Measurements from ENCODE around the gene LTBP2.
A peak's percentile ranks its signal among the peaks of the same experiment; 100 is the strongest.

LTBP2 gene

DNA sequence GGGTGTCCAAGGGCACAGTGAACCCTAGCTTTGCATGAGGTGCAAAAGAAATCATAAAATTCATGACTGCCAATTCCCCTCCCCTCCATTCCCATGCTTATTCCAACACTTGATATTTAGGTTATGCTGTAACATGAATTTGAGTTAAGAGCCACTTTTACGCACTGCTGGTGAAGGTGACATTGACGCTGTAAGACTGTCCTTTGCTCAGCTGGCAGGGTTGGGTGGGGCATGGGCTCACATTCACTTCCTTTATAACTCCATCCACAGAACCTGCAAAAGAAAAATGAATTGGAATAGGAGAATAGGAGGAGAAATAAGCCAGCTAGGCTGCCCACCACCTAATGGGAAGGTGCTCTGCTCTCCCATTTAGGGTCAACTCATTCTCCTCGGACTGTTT is 125.9 kb downstream of the LTBP2 start:
- DNase-seq (ENCODE audit: low spot score) = no peak
- TF ChIP-seq, protein P1, sequence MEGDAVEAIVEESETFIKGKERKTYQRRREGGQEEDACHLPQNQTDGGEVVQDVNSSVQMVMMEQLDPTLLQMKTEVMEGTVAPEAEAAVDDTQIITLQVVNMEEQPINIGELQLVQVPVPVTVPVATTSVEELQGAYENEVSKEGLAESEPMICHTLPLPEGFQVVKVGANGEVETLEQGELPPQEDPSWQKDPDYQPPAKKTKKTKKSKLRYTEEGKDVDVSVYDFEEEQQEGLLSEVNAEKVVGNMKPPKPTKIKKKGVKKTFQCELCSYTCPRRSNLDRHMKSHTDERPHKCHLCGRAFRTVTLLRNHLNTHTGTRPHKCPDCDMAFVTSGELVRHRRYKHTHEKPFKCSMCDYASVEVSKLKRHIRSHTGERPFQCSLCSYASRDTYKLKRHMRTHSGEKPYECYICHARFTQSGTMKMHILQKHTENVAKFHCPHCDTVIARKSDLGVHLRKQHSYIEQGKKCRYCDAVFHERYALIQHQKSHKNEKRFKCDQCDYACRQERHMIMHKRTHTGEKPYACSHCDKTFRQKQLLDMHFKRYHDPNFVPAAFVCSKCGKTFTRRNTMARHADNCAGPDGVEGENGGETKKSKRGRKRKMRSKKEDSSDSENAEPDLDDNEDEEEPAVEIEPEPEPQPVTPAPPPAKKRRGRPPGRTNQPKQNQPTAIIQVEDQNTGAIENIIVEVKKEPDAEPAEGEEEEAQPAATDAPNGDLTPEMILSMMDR (conservative IDR thresholded peaks at IDR 0.05; ENCODE audit: low read depth) = no peak
- POLR2A ChIA-PET (ENCODE audit: low non-redundant PET) = no interaction called here
- no peak overlapping the region for H3K27ac ChIP-seq
- CTCF ChIA-PET = no interaction called here

DNA sequence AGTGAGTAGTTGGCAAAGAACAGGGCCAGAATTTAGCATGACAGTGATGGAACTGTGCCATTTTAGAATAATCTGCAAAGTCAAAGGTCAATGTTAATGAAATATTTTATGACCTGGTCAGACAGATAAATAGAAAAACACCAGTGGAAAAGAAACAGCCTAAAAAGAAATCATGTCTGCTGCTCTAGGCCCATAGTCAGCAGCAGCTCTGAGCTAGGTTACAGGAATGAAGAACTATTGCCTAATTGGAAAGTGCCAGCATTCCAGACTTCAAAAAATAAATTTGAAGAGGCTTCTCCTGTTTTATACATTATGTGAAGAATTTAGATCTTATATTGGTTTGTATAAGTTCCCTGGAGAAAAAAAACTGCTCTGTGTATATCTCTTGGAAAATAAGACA is 128.7 kb downstream of the LTBP2 start:
- ChIA-PET POLR2A (ENCODE audit: low non-redundant PET) (no interaction called here), CTCF (interaction anchor here (1.2 kb wide), 1 partner anchor 129 kb away, joined by 3 read pairs; the partner anchor contains the start of gene LTBP2)
- no peak overlapping the region for H3K27ac ChIP-seq
- DNase-seq (ENCODE audit: low spot score) = no peak
- TF ChIP-seq, protein P1 (conservative IDR thresholded peaks at IDR 0.05; ENCODE audit: low read depth) = no peak

DNA sequence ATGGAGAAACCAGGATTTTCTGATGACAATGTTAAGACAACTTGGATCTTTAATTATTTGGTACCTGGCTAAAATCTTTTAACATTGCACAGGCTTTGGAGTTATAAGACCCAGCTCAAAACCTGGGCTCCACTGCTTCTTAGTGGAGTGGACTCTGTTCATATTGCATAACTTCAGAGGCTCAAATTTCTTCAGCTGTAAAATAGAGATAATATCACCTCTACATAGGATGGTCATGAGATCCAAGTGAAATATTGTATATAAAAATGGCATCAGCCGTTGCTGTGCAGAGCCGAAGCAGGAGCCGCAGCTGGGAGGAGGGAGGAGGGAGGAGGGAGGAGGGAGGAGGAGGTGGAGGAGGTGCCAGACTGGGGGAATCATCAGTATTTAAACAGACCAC is 129.5 kb downstream of the LTBP2 start:
- POLR2A ChIA-PET (ENCODE audit: low non-redundant PET) = no interaction called here
- DNase-seq (ENCODE audit: low spot score) = no peak

DNA sequence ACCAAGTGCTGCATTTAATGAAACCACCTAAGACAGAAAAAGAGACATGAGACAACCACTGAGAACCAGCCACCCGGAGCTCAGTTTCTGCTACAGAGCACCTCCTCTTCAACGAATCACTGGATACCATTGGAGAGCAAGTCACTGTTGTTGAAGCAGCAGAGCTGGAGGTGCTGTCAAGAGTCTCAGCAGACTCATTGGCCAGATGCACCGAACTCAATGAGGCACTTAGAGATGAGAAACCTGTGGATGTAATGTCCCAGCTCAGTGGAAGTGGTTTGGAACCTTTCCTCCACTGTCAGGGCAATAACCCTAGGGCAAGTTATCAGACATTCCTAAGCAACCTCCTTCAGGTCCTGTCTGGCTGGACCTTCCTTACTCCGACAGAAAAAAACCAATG is 132.0 kb downstream of the LTBP2 start:
- CTCF ChIA-PET = interaction anchor here (0.7 kb wide), 1 partner anchor 67 kb away, joined by 4 read pairs; no protein-coding TSS in a partner anchor
- no peak overlapping the region for H3K27ac ChIP-seq
- TF ChIP-seq, protein P1 (conservative IDR thresholded peaks at IDR 0.05; ENCODE audit: low read depth) = no peak
- POLR2A ChIA-PET (ENCODE audit: low non-redundant PET) = no interaction called here
- DNase-seq (ENCODE audit: low spot score) = no peak

More for the DNA sequence above, 129.5 kb downstream of the LTBP2 start:
- TF ChIP-seq, protein P1 (conservative IDR thresholded peaks at IDR 0.05; ENCODE audit: low read depth) = no peak
- H3K27ac ChIP-seq = no peak overlapping the region
- CTCF ChIA-PET = interaction anchor here (0.5 to 1.2 kb wide), 2 partner anchors 130 to 212 kb away, joined by 3 read pairs; partner anchors contain the start of gene LTBP2

DNA sequence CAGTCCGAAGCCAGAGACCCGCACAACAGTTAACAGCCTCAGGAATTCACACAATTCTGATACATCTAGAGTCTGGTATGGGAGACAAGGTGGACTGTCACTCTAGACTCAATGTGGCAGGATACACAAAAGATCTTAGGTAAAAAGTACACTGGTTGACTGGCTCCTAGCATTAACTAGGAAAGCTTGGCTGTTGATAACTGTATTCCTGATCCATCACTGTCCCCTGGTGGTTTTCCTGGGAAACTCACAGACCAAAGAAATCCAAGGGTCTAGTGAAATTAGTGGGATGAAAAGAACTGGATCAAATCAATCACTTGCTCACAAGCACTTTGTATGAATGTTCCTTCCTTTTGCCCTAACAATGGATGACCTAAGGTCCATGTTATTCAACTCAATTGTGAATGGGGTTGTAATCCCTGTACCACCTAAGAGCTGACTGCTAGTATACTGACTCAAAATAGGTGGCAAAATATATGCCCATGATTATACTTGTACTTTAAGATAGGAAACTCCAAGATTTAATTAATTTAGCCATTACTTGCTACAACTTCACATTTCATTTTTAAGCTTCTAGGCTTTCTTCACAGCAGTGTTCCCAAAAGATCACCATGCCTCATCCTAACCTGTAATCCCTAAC is 132.9 kb downstream of the LTBP2 start:
- POLR2A ChIA-PET (ENCODE audit: low non-redundant PET) = no interaction called here
- no peak for DNase-seq (ENCODE audit: low spot score)
- TF ChIP-seq, protein P1 (conservative IDR thresholded peaks at IDR 0.05; ENCODE audit: low read depth) = peak; percentile 24; the same call in 1 of the 2 replicates
- CTCF ChIA-PET = no interaction called here
- H3K27ac ChIP-seq = no peak overlapping the region

DNA sequence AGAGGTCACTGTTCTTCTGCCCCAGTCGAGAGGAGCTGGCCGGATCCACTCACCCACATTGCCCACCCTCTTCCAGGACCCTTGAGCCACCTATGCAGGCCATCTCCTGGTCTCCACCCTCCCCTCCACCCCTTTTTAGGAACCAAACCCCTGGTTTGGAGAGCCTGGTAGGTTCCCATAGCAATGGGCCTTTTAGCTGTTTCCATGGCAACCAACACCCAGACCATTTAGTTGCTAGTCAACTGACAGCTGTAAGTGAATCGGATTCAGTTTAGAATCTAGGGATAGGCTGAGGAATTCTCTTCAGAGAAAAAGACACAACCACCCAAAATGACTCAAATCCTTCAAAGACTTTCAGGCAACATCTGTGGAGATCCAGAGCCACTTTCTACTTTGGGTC is 135.4 kb downstream of the LTBP2 start:
- 0 out of 2 replicates have a peak overlapping the region, but pooled peaks have one; percentile 21 for H3K27ac ChIP-seq
- POLR2A ChIA-PET (ENCODE audit: low non-redundant PET) = no interaction called here
- DNase-seq (ENCODE audit: low spot score) = no peak
- TF ChIP-seq, protein P1 (conservative IDR thresholded peaks at IDR 0.05; ENCODE audit: low read depth) = no peak
- CTCF ChIA-PET = interaction anchor here (0.7 kb wide), 1 partner anchor 269 kb away, joined by 8 read pairs; no protein-coding TSS in a partner anchor

Measured in RWPE1 (cell line).